MM.1S (cell line): ENCODE data around the gene PHOX2A.

Experiments used
- DNase-seq: peaks from one replicate; pipeline ENCODE4 v3.0.0-alpha.2; 2015
- H2AFZ ChIP-seq: fragments of 300-600 bp; sonication (generic); 2 replicates; pipeline ENCODE4 v1.6.0; 2016; ENCODE audit warnings: antibody characterized with exemption, low read length
- H3F3A ChIP-seq: fragments of 300-600 bp; sonication (generic); 2 replicates; pipeline ENCODE4 v1.6.1; 2016; ENCODE audit warnings: mild to moderate bottlenecking, antibody characterized with exemption, low read length, moderate library complexity, mixed read lengths; ENCODE audit not compliant: insufficient read depth
- H3K27ac ChIP-seq: fragments of 300-600 bp; sonication (generic); 2 replicates; pipeline ENCODE4 v1.5.1; 2016; ENCODE audit warnings: mild to moderate bottlenecking, low read length
- H3K27me3 ChIP-seq: fragments of 300-600 bp; sonication (generic); replicated peaks from 2 replicates; pipeline ENCODE4 v1.6.0; 2016; ENCODE audit warnings: low read length; ENCODE audit not compliant: insufficient read depth
- H3K36me3 ChIP-seq: fragments of 300-600 bp; sonication (generic); replicated peaks from 2 replicates; pipeline ENCODE4 v1.6.1; 2016; ENCODE audit warnings: mild to moderate bottlenecking, low read length, mixed read lengths; ENCODE audit not compliant: insufficient read depth
- H3K4me1 ChIP-seq: fragments of 300-600 bp; sonication (generic); 2 replicates; pipeline ENCODE4 v1.6.1; 2016; ENCODE audit warnings: low read length, mixed read lengths
- H3K4me2 ChIP-seq: fragments of 300-600 bp; sonication (generic); 2 replicates; pipeline ENCODE4 v1.6.0; 2016; ENCODE audit warnings: low read depth, low read length
- H3K4me3 ChIP-seq: fragments of 300-600 bp; sonication (generic); 2 replicates; pipeline ENCODE4 v1.5.1; 2016; ENCODE audit warnings: low read length, mixed read lengths
- H3K79me2 ChIP-seq: fragments of 300-600 bp; sonication (generic); 2 replicates; pipeline ENCODE4 v1.6.1; 2016; ENCODE audit warnings: mixed run types, low read length, mixed read lengths
- H3K9ac ChIP-seq: fragments of 300-600 bp; sonication (generic); 2 replicates; pipeline ENCODE4 v1.6.1; 2016; ENCODE audit warnings: low read length, mixed read lengths
- H3K9me2 ChIP-seq: fragments of 300-600 bp; sonication (generic); replicated peaks from 2 replicates; pipeline ENCODE4 v1.6.1; 2016; ENCODE audit warnings: mild to moderate bottlenecking, low read length, mixed read lengths; ENCODE audit not compliant: insufficient read depth
- H3K9me3 ChIP-seq: fragments of 300-600 bp; sonication (generic); replicated peaks from 2 replicates; pipeline ENCODE4 v1.6.1; 2016; ENCODE audit warnings: mild to moderate bottlenecking, low read length, mixed read lengths; ENCODE audit not compliant: insufficient read depth
- H4K20me1 ChIP-seq: fragments of 300-600 bp; sonication (generic); 2 replicates; pipeline ENCODE4 v1.6.1; 2016; ENCODE audit warnings: mild to moderate bottlenecking, low read length, moderate library complexity, mixed read lengths; ENCODE audit not compliant: insufficient read depth
- EZH2 ChIP-seq: fragments of 300-600 bp; sonication (generic); optimal IDR thresholded peaks from 2 replicates; pipeline ENCODE3; 2017; ENCODE audit warnings: low read depth, mild to moderate bottlenecking, antibody characterized with exemption, low read length, mixed read lengths
- EZH2phosphoT487 ChIP-seq: fragments of 300-600 bp; sonication (generic); IDR thresholded peaks from 2 replicates; pipeline ENCODE4 v1.6.1; 2018; ENCODE audit warnings: antibody characterized with exemption, low read length
- TF ChIP-seq, protein P1 (sequence below): fragments of 300-600 bp; sonication (generic); IDR thresholded peaks from 2 replicates; pipeline ENCODE4 v1.5.1; 2016; ENCODE audit warnings: antibody characterized with exemption, low read length, mixed read lengths

The PHOX2A gene

GRCh38 chr11:72189455-72190250 lies 54.3 kb downstream of the PHOX2A start:
- DNase-seq, result no peak
- Histone ChIP-seq H3K4me2 (no peak overlapping the region), H3K79me2 (no peaks in the 10 kb centered on the region), H4K20me1 (no peaks in the 10 kb centered on the region), H3K9me2 (no peaks in the 10 kb centered on the region), H3K27me3 (no peaks in the 10 kb centered on the region), H3K27ac (no peak overlapping the region), H2AFZ (no peak overlapping the region), H3K9me3 (no peaks in the 10 kb centered on the region), H3K9ac (no peak overlapping the region), H3K4me3 (no peak overlapping the region), H3K4me1 (no peaks in the 10 kb centered on the region), H3K36me3 (no peaks in the 10 kb centered on the region), H3F3A (no peaks in the 10 kb centered on the region)
- TF ChIP-seq, protein P1, sequence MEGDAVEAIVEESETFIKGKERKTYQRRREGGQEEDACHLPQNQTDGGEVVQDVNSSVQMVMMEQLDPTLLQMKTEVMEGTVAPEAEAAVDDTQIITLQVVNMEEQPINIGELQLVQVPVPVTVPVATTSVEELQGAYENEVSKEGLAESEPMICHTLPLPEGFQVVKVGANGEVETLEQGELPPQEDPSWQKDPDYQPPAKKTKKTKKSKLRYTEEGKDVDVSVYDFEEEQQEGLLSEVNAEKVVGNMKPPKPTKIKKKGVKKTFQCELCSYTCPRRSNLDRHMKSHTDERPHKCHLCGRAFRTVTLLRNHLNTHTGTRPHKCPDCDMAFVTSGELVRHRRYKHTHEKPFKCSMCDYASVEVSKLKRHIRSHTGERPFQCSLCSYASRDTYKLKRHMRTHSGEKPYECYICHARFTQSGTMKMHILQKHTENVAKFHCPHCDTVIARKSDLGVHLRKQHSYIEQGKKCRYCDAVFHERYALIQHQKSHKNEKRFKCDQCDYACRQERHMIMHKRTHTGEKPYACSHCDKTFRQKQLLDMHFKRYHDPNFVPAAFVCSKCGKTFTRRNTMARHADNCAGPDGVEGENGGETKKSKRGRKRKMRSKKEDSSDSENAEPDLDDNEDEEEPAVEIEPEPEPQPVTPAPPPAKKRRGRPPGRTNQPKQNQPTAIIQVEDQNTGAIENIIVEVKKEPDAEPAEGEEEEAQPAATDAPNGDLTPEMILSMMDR, result no peak
- TF ChIP-seq EZH2 (no peak), EZH2phosphoT487 (no peak)
